ENCODE measurements around the gene UGT1A3.

The UGT1A3 gene

DNA sequence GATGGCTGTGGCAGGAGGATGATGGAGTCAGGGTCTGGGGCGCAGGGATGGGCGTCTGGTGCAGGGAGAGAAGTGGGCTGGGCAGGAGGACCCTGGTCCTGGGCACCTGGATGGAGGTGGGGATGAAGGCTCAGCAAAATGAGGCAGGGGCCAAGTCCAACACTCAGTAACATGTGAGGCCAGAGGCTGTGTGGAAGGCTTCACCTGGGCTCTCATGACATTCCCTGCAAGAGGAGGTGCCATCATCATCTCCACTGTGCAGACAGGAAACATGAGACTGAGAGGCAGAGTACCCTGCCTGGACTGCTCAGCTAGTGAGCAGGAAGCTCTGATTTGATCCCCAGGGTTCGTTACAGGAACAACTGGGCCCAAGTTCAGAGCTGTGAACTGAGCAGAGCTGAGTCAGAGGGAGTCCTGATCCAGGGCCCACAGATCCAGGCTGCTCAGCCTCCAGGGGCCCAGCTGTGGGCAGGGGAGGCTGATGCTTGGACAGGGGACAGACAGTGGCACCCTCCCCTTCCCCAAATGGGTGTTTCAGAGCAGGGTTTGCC, 88.6 kb downstream of the UGT1A3 start:
- DNase-seq = no peak

DNA sequence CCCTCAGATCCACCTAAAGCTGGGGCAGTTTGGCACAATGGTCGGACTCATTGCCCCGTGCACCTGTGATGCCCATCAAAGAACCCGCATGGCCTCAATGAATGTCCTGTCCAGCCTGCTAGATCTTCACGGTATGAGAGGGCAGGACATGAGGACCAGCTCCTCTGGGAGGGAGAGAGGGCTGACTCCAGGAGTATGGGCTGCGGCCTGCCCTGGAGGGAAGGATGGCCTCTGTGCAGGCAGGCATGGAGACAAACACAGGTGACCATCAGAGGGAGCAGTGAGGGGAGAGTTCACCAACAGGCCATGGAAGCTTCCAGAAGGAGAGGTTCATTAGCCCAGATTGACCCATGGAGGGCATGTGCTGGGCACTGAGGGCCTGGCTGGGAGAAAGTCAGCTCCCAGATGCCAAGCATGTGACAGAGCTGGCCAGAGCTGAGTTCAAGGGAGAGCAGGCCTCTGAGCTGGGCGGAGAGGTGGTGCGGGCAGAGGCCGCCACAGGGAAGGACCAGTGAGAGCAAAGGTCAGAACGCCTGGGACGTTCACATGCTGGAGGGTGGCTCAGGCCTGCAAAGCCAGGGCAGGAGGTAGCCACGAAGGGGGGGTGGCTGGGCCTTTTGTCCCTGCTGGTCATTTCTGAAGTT, 89.3 kb downstream of the UGT1A3 start:
- DNase-seq = no peak

DNA sequence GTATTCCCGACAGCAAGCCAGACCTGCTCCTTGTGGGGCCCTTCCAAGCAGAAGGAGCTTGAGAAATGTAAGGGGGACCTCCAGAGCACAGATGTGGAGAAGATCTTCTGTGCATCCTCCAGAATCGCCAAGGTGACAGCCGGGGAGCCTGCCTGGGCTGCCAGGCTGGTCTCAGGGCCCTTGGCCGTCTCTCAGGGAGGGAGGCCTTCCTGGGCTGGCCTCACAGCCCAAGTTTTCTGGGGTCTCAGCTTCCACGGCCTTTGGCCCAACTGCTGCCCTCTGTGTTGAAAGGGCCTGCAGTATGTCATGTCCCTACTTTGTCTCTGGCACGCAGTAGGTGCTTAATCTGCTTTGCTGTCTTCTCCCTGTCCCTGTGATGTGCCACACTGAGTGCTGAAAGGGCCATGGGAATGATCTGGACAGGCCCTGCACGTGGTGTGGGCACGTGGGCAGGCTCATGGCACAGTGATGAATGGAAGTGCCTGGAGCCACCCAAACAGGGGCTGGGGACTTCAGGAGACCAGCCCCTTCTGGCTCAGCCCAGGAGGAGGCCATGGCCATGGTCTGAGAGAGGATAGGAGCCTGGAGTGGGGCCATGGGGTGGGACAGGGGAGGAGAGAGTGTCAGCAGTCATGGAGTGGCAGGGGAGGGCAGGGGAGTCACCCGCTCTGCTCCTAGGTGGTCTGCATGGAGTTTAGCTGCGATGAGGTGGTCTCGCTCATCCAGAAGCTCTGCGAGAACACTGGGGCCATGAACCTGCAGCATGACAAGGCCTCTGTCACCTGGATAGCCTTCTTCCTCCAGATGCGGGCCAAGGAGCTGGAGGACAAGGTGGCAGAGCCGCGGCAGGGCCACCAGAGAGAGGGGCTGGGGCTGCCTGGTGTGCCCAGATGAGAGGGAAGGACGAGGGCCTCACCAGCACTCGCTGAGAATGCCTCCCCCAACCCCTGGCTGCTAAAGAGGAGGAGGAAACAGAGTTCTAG, 90.1 kb downstream of the UGT1A3 start:
- no peak for DNase-seq

DNA sequence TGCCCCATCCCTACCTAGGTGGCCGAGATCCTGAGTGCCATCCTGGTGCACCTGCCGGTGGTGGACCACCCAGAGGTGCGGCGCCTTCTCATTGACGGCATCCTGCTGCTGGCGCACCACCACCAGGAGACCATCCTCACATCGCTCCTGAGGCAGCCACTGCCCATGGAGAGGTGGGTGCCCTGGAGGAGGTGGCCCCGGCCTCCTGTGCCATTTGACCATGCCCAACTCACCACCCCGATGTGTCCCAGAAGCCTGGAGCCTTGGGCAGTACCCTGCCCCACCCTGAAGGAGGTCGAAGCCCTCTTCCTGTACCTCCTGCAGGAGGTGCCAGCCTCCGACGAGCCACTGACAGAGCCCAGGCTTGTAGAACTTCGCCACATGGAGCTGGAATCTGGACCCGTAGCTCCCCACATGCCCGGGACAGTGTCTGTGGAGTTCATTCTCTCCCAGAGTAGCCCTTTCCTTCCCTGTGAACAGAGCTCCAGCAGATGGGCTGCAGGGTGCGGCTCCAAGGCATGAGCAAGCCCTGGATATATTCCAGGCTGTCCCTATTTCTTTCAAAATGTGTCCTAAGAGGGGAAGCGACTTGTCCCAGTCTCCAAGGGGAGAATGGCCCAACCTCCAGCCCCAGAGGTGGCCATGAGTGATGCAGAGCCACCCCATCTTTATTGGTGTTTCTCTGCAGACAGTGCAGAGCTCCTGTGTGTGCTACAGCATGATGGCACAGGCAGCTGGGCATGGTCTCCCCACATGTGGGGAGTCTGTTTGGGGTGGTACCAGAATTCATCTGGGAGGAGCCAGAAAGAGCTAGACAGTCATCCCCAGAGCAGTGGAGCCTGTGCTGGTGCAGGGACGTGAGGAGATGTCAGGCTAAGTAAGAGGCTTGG, 91.3 kb downstream of the UGT1A3 start:
- no peak for DNase-seq

DNA sequence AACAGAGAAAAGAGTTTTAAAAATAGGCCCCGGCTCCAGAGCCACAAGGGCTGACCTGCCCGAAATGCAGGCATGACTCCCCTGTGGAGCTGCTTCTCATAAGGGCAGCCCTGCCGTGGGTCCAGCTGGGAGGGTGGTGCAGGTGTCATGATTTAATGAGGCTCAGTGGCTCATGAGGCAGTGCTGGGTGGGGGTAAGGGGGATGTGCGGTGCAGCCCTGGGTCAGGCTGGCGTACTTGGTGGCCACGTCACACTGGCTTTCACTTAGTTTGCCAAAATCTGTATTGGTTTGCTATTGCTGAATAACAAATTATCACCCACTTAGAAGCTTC, 91.9 kb downstream of the UGT1A3 start:
- DNase-seq = no peak

DNA sequence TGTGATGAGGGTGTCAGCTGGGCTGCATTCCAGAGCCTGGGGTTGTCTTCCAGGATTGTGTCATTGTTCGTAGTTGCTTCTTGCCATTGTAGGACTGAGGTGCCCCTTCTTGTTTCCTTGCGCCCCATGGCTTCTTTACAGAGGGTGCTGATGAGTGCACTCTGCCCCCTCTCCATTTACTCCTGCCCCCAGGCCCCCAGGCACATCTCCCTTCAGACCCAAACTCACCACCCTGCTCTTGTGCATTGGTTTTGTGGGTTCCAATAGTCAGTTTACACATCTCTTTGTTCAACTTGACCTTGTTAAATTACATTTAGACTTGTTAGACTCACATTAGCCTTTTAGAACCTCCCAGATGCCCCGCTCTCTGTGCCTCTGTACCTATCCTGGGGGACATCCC, 92.4 kb downstream of the UGT1A3 start:
- no peak for DNase-seq

DNA sequence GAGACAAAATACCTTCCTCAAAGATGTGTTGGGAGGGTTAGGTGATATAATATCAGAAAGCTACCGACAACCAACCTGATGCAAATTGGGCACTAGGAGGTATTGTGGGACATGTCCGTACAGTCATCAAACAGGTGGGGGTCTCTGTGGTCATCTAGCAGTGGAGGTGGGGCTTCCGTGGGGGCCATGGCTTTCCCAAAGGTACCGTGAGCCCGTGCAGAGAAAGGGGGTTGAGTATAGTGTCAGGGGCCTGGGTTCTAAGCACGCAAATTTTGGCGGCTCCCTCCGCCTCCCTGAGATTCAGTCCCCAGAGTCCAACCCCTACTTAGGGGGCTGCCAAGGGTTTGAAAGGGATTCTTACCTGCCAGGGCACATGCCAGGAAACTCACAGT, 92.9 kb downstream of the UGT1A3 start:
- DNase-seq = no peak

DNA sequence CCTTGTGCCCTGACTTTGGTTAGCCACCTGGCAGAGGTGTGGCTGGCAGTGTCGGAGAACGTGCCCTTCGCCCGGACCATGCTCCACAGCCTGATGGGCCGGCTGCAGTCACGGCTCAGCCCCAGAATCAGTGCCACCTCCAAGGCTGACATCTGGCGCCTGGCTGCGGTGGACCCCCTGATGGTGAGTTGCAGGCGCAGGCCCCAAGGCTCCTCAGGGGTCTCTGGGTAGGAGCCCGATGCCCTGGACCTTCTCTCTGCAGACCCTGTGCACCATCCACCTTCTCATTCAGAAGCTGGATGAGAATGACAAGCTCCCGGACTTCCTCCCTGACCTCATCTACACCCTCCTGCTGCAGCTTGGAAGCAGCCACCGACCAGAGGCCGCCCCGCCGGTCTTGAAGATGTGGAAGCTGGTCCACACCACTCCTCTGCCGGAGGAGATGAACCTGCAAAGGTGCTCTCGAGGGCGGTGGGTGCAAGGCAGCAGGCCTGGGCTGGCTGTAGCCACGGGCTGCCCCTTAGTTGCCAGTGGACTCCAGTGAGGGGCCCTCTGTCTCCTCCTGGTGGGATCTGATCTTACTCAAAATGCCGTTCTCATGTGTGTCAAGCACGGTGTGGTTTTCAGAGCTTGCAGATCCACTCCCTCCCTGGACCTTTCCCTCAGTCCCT, 93.4 kb downstream of the UGT1A3 start:
- DNase-seq = no peak

Data from fibroblast of skin of back (primary cell).